H1 (cell line): Measurements from ENCODE around the gene TNN. TPM values are rescaled to one million over a fixed set of nuclear protein-coding genes. Genes with fewer than 3 reads are reported as not detected.

ENCODE experiments used
- CTCF ChIA-PET: fragments of 300-600 bp; sonication (Branson Sonifier 250); formaldehyde crosslinking; loops from one replicate; lab custom pipeline; 2021; ENCODE audit not compliant: partially characterized antibody; lab: Charles Lee
- POLR2A ChIA-PET: fragments of 300-600 bp; sonication (Branson Sonifier 250); formaldehyde crosslinking; loops from one replicate; lab custom pipeline; 2021; ENCODE audit warnings: inconsistent platforms; ENCODE audit not compliant: partially characterized antibody; lab: Charles Lee
- DNase-seq, 2 experiments: peaks; one replicate each; pipeline versions ENCODE4 v3.0.0 to v3.0.0-alpha.2; 2010 to 2022; ENCODE audit warnings: low spot score in 2 of 2, low read depth in 1 of 2, mixed read lengths in 1 of 2
- FAIRE-seq: peaks from 2 replicates; lab custom pipeline; 2011; peaks lifted over from hg19 to GRCh38; lab: Jason Lieb, UNC
- H2AFZ ChIP-seq: 2 replicates; pipeline ENCODE4 v1.8.1; 2012; ENCODE audit warnings: low read length, inconsistent platforms
- H2AK5ac ChIP-seq: 2 replicates; pipeline ENCODE4 v1.6.1; 2013; ENCODE audit warnings: low read depth, low read length
- H2BK120ac ChIP-seq: replicated peaks from 2 replicates; pipeline ENCODE3; 2013; ENCODE audit warnings: low read depth, low read length, inconsistent platforms
- H2BK12ac ChIP-seq: 2 replicates; pipeline ENCODE4 v1.6.1; 2013; ENCODE audit warnings: low read depth, low read length
- H2BK15ac ChIP-seq: 2 replicates; pipeline ENCODE4 v1.6.1; 2013; ENCODE audit warnings: low read length
- H2BK20ac ChIP-seq: 2 replicates; pipeline ENCODE4 v1.6.1; 2013; ENCODE audit warnings: low read length
- H2BK5ac ChIP-seq: 2 replicates; pipeline ENCODE4 v1.6.1; 2013; ENCODE audit warnings: low read depth, low read length
- H3K14ac ChIP-seq: 2 replicates; pipeline ENCODE4 v1.6.1; 2013; ENCODE audit warnings: inconsistent platforms; ENCODE audit not compliant: insufficient read length
- H3K18ac ChIP-seq: 2 replicates; pipeline ENCODE4 v1.6.1; 2013; ENCODE audit warnings: low read length; ENCODE audit errors: extremely low read depth
- H3K23ac ChIP-seq: 2 replicates; pipeline ENCODE4 v1.6.1; 2013; ENCODE audit warnings: inconsistent platforms; ENCODE audit not compliant: insufficient read length
- H3K23me2 ChIP-seq: 2 replicates; pipeline ENCODE4 v1.6.1; 2013; ENCODE audit warnings: low read depth, low read length
- H3K27ac ChIP-seq: 2 replicates; pipeline ENCODE4 v1.6.1; 2011; ENCODE audit warnings: low read depth, low read length, inconsistent platforms
- H3K27me3 ChIP-seq, 4 experiments: replicated peaks in 1 of 4; 1 replicate in 1 of 4; 2 replicates in 3 of 4; pipeline versions ENCODE4 v1.6.1 to v1.8.1; 2011 to 2013; ENCODE audit warnings: low read length in 3 of 4, mild to moderate bottlenecking in 3 of 4, inconsistent platforms in 2 of 4, mixed read lengths in 2 of 4, moderate library complexity in 1 of 4; ENCODE audit not compliant: control insufficient read depth in 3 of 4, insufficient read depth in 3 of 4; ENCODE audit errors: extremely low read depth in 1 of 4
- H3K36me3 ChIP-seq, 4 experiments: 2 replicates each; pipeline versions ENCODE4 v1.6.1 to v1.8.1; 2011 to 2013; ENCODE audit warnings: mild to moderate bottlenecking in 4 of 4, low read length in 3 of 4, moderate library complexity in 2 of 4, control low read depth in 1 of 4, inconsistent platforms in 1 of 4; ENCODE audit not compliant: insufficient read depth in 4 of 4, control insufficient read depth in 2 of 4
- H3K4ac ChIP-seq: replicated peaks from 2 replicates; pipeline ENCODE3; 2013; ENCODE audit warnings: low read length, low read depth, mixed read lengths, inconsistent platforms; ENCODE audit not compliant: insufficient read length
- H3K4me1 ChIP-seq, 4 experiments: replicated peaks in 1 of 4; 1 replicate in 1 of 4; 2 replicates in 3 of 4; pipeline versions ENCODE4 v1.6.1 to v1.8.1; 2011 to 2013; ENCODE audit warnings: low read length in 3 of 4, inconsistent platforms in 2 of 4, mixed read lengths in 1 of 4; ENCODE audit not compliant: insufficient read depth in 4 of 4, control insufficient read depth in 3 of 4
- H3K4me2 ChIP-seq, 2 experiments: 2 replicates each; pipeline versions ENCODE4 v1.6.1 to v1.8.1; 2011 to 2013; ENCODE audit warnings: low read depth in 2 of 2, low read length in 2 of 2, control low read depth in 1 of 2, inconsistent platforms in 1 of 2, mild to moderate bottlenecking in 1 of 2; ENCODE audit not compliant: insufficient read depth in 1 of 2
- H3K4me3 ChIP-seq, 4 experiments: fragments of 200-600, 300-600 bp in 1 of 4; sonication (generic), shearing (Covaris generic), sonication (Bioruptor Twin) in 1 of 4; 2 replicates each; pipeline versions ENCODE4 v1.5.1 to v1.8.1; 2011 to 2016; ENCODE audit warnings: low read length in 4 of 4, low read depth in 3 of 4, control low read depth in 2 of 4, inconsistent platforms in 2 of 4, mild to moderate bottlenecking in 2 of 4, mixed read lengths in 1 of 4, moderate library complexity in 1 of 4; ENCODE audit not compliant: insufficient read depth in 2 of 4; ENCODE audit errors: extremely low read depth in 1 of 4
- H3K56ac ChIP-seq: replicated peaks from 2 replicates; pipeline ENCODE3; 2013; ENCODE audit warnings: low read depth, mild to moderate bottlenecking, mixed read lengths, low read length, inconsistent platforms; ENCODE audit not compliant: insufficient read length
- H3K79me1 ChIP-seq: 2 replicates; pipeline ENCODE4 v1.6.1; 2013; ENCODE audit warnings: low read depth, low read length, control low read depth
- H3K79me2 ChIP-seq, 2 experiments: 2 replicates each; pipeline versions ENCODE4 v1.6.1 to v1.8.1; 2012 to 2013; ENCODE audit warnings: low read length in 2 of 2, mild to moderate bottlenecking in 2 of 2, inconsistent platforms in 1 of 2; ENCODE audit not compliant: insufficient read depth in 2 of 2, control insufficient read depth in 1 of 2
- H3K9ac ChIP-seq, 4 experiments: replicated peaks in 1 of 4; 1 replicate in 1 of 4; 2 replicates in 3 of 4; pipeline versions ENCODE4 v1.6.1 to v1.8.1; 2011 to 2013; ENCODE audit warnings: low read depth in 3 of 4, low read length in 3 of 4, control low read depth in 2 of 4, mild to moderate bottlenecking in 2 of 4, moderate library complexity in 2 of 4, inconsistent platforms in 1 of 4; ENCODE audit errors: extremely low read depth in 1 of 4
- H3K9me3 ChIP-seq, 2 experiments: 2 replicates each; pipeline versions ENCODE4 v1.6.1 to v1.8.1; 2012 to 2013; ENCODE audit warnings: mild to moderate bottlenecking in 2 of 2, moderate library complexity in 2 of 2, control low read depth in 1 of 2, inconsistent platforms in 1 of 2, low read depth in 1 of 2, low read length in 1 of 2, mixed read lengths in 1 of 2; ENCODE audit not compliant: insufficient read depth in 2 of 2
- H4K20me1 ChIP-seq, 2 experiments: replicated peaks in 1 of 2; 2 replicates each; pipeline versions ENCODE3 to v1.8.1; 2011 to 2013; ENCODE audit warnings: inconsistent platforms in 2 of 2, low read length in 2 of 2, mild to moderate bottlenecking in 1 of 2; ENCODE audit not compliant: insufficient read depth in 2 of 2, control insufficient read depth in 1 of 2
- H4K5ac ChIP-seq: 2 replicates; pipeline ENCODE4 v1.6.1; 2013; ENCODE audit warnings: low read length, low read depth, mixed read lengths, inconsistent platforms; ENCODE audit not compliant: insufficient read length
- H4K8ac ChIP-seq: 2 replicates; pipeline ENCODE4 v1.8.0; 2013; ENCODE audit warnings: mild to moderate bottlenecking, moderate library complexity, low read length, inconsistent platforms; ENCODE audit not compliant: insufficient read depth; ENCODE audit errors: extremely low read depth
- H4K91ac ChIP-seq: replicated peaks from 2 replicates; pipeline ENCODE3; 2013; ENCODE audit warnings: low read length, mixed read lengths, inconsistent platforms; ENCODE audit not compliant: insufficient read length
- CBX8 ChIP-seq: fragments of 300-800, 300-1000 bp; sonication (generic); IDR thresholded peaks from 2 replicates; pipeline ENCODE4 v1.7.1; 2016; ENCODE audit warnings: low read depth, low read length, borderline replicate concordance
- CREB1 ChIP-seq: IDR thresholded peaks from 2 replicates; pipeline ENCODE4 v1.6.1; 2012; ENCODE audit warnings: inconsistent platforms
- HDAC2 ChIP-seq, 2 experiments: fragments of 300-600 bp in 1 of 2; sonication (generic) in 1 of 2; IDR thresholded peaks; 2 replicates each; pipeline ENCODE4 v1.6.1; 2011 to 2012; ENCODE audit warnings: low read depth in 2 of 2, low read length in 2 of 2, mild to moderate bottlenecking in 2 of 2, moderate library complexity in 2 of 2, borderline replicate concordance in 1 of 2, inconsistent platforms in 1 of 2
- RAD21 ChIP-seq, 2 experiments: IDR thresholded peaks in 1 of 2; conservative IDR thresholded peaks in 1 of 2; 2 replicates each; pipeline ENCODE4 v1.6.1; 2011; ENCODE audit warnings: low read depth in 2 of 2, low read length in 2 of 2, improper control_type of control experiment in 1 of 2, inconsistent platforms in 1 of 2, mild to moderate bottlenecking in 1 of 2, moderate library complexity in 1 of 2
- SIRT6 ChIP-seq: IDR thresholded peaks from one replicate; pipeline ENCODE4 v1.7.1; 2012; ENCODE audit warnings: low read length, inconsistent platforms
- TBP ChIP-seq: IDR thresholded peaks from 2 replicates; pipeline ENCODE4 v1.6.1; 2011; ENCODE audit warnings: low read depth, low read length, improper control_type of control experiment
- WGBS, 2 experiments: shearing (Covaris generic) in 1 of 2; methylation state at CpG; one replicate each; pipeline versions ENCODE4 v1.1.6 to v1.1.7; 2013 to 2015; ENCODE audit warnings: low lambda C conversion rate in 2 of 2, mixed read lengths in 2 of 2, inconsistent platforms in 1 of 2, low coverage in 1 of 2, missing lambda C conversion rate in 1 of 2; ENCODE audit not compliant: insufficient replicate concordance in 2 of 2, insufficient coverage in 1 of 2, insufficient read length in 1 of 2; ENCODE audit errors: extremely low coverage in 1 of 2, missing lambda C conversion rate in 1 of 2; 5-methylcytosine and 5-hydroxymethylcytosine counted together
- polyA plus RNA-seq, 7 experiments: library from polyadenylated mRNA; depleted of rRNA in 3 of 7; stranded (reverse) in 5 of 7; unstranded in 2 of 7; fragments of >200 nt in 5 of 7; fragments of 200-250 nt in 2 of 7; gene quantifications; 1 replicate in 5 of 7; 2 replicates in 1 of 7; 4 replicates in 1 of 7; pipeline versions ENCODE4 v1.2.1 to v1.2.3, GENCODE V29; 2011 to 2013; ENCODE audit warnings: missing spikeins in 2 of 7, mixed read lengths in 2 of 7
- total RNA-seq: library from RNA; stranded (reverse); fragmentation: NEBNext Ultra II Directional; extraction: Animal tissue kit (Norgen Biotek cat#: 25700); gene quantifications from 2 replicates; pipeline ENCODE4 v1.2.1, GENCODE V29; 2021

The TNN gene
- total and polyA plus RNA-seq, 2 of the 8 experiments (the other 6 are each of a cell fraction or from before 2014, with no cell fraction given), result 0.21 to 0.30 TPM

- Histone ChIP-seq H3K56ac (no peak overlapping the region), H3K27ac (no peak overlapping the region), H2BK120ac (no peak overlapping the region), H3K27me3 (no peaks in the 10 kb centered on the region), H4K8ac (no peak overlapping the region), H3K4me2 (no peak overlapping the region), H2AFZ (no peak overlapping the region), H3K14ac (no peak overlapping the region), H3K9me3 (no peaks in the 10 kb centered on the region), H4K5ac (no peak overlapping the region), H3K36me3 (peaks cover 0 to 27% (median 8%) of the 10 kb centered on the region in 4 experiments; a peak in 6 of 8 replicates), H3K4ac (no peak overlapping the region), H3K23me2 (peaks cover 6% of the 10 kb centered on the region; the same call in 1 of the 2 replicates), H3K79me1 (peaks cover 7% of the 10 kb centered on the region), H2BK20ac (no peak overlapping the region), H4K91ac (no peak overlapping the region), H2AK5ac (no peak overlapping the region), H2BK12ac (no peak overlapping the region), H3K4me1 (no peaks in the 10 kb centered on the region), H3K18ac (no peak overlapping the region), H4K20me1 (peaks cover 0 to 1% of the 10 kb centered on the region in 2 experiments), H3K4me3 (no peak overlapping the region), H3K79me2 (peaks cover 0 to 23% of the 10 kb centered on the region in 2 experiments; a peak in 2 of 4 replicates), H2BK5ac (no peak overlapping the region), H2BK15ac (no peak overlapping the region), H3K9ac (no peak overlapping the region), H3K23ac (no peak overlapping the region)
- FAIRE-seq (no peak), DNase-seq (no peak)
- CTCF ChIA-PET, result interaction anchor here (1.1 kb wide), 1 partner anchor 21 kb away, joined by 3 read pairs; no protein-coding TSS in a partner anchor
- POLR2A ChIA-PET, result no interaction called here
- WGBS, 2 experiments, result 85% methylated on average over 3 of the region's 3 CpGs; no CpG with 5 or more reads in 1 of the 2 experiments
- TF ChIP-seq RAD21 (IDR thresholded peaks at IDR 0.05 in 1 of 2, conservative IDR thresholded peaks at IDR 0.05 in 1 of 2; ENCODE audit: low read depth in 2 of 2, low read length in 2 of 2) (no peak), CREB1 (no peak), TBP (no peak), CBX8 (no peak), SIRT6 (no peak), HDAC2 (IDR thresholded peaks at IDR 0.05; ENCODE audit: borderline replicate concordance in 1 of 2, low read depth in 2 of 2, low read length in 2 of 2) (no peak)
Measured at GRCh38 chr1:175019524-175019923, 48.1 kb upstream of the TNN start.
